ENCODE measurements around the gene NUP85.
"Not testable (repeated sequence)": the region's sequence is repeated elsewhere in the genome, so short reads cannot be mapped to it uniquely, and the experiment has no call there.

The NUP85 gene, protein sequence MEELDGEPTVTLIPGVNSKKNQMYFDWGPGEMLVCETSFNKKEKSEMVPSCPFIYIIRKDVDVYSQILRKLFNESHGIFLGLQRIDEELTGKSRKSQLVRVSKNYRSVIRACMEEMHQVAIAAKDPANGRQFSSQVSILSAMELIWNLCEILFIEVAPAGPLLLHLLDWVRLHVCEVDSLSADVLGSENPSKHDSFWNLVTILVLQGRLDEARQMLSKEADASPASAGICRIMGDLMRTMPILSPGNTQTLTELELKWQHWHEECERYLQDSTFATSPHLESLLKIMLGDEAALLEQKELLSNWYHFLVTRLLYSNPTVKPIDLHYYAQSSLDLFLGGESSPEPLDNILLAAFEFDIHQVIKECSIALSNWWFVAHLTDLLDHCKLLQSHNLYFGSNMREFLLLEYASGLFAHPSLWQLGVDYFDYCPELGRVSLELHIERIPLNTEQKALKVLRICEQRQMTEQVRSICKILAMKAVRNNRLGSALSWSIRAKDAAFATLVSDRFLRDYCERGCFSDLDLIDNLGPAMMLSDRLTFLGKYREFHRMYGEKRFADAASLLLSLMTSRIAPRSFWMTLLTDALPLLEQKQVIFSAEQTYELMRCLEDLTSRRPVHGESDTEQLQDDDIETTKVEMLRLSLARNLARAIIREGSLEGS
- long read RNA-seq, transcript NUP85-201 (19 exons, 2,121 nt): major isoform, 173 of 222 reads
- long read RNA-seq, partial matches to known transcripts: 11 of 222 reads
- long read RNA-seq, other reads (novel, unspliced or antisense): 33 of 222 reads

DNA sequence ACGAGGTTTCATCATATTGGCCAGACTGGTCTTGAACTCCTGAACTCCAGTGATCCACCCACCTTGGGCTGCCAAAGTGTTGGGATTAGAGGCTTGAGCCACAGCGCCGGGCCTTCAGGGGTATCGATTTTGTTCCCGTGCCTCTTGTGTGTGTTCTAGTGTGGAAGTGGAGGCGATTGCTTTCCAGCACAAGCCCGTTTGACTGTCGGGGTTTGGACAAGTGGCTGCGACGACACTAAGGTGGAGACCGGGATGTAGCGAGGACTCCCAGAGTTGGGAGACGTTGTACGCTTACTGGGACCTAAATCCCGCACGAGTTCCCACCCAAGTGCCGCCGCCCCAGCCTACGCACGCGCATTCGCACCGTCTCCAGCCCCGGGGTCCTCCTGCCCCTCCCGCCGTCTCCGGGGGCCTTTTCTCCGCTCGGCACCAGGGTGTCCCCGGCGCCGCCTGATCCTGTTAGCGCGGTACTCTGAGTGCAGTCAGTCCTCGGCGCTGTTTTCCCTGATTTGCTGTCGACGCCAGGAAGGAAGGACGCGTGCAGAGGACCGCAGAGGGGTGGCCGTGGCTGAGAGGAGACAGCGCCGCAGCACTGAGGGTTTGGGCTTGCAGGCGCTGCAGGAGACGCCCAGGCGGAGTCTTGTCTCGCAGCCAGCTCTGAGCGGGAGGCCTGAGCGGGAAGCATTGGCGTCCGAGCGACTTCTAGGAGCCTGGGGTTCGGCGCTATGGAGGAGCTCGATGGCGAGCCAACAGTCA is at the start of gene NUP85:
Gene NUP85, plus strand, starts transcription at position 643 of the 756 bp plus-strand sequence. Its CDS starts 83 bp downstream, at position 726.
- H3K4me3 ChIP-seq (replicated peaks; ENCODE audit: insufficient read depth, low read length): peak within 1 kb of the TSS; percentile 84
- TF ChIP-seq GABPA (IDR thresholded peaks at IDR 0.05; ENCODE audit: low read depth) (no peak), POLR2AphosphoS5 (IDR thresholded peaks at IDR 0.05; ENCODE audit: low read depth) (peak; percentile 85; the same call in 1 of the 2 replicates)
- DNase-seq (ENCODE audit: low read depth in 1 of 2, low spot score in 1 of 2): peak; percentile 82 to 94
- H3K27ac ChIP-seq (replicated peaks): peak within 1 kb of the TSS; percentile 99
- no peaks in the 10 kb centered on the region for H3K27me3 ChIP-seq (ENCODE audit: insufficient read depth, poor library complexity, severe bottlenecking)

DNA sequence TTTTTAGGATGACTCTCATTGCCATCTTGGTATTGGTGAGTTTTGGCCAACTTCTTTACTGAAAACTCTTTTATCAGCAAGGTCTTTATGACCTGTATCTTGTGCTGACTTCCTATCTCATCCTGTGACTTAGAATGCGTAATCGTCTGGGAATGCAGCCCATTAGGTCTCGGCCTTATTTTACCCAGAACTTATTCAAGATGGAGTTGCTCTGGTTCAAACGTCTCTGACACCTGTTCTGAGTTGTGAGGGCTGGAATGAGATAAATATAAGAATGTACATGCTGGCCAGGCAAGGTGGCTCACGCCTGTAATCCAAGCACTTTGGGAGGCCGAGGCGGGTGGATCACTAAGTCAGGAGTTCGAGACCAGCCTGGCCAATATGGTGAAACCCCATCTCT is 47.0 kb upstream of the NUP85 start:
- not testable (repeated sequence) for H3K27ac ChIP-seq (replicated peaks); H3K27me3 ChIP-seq (ENCODE audit: insufficient read depth, poor library complexity, severe bottlenecking); DNase-seq (ENCODE audit: low read depth in 1 of 2, low spot score in 1 of 2); H3K4me3 ChIP-seq (replicated peaks; ENCODE audit: insufficient read depth, low read length)

DNA sequence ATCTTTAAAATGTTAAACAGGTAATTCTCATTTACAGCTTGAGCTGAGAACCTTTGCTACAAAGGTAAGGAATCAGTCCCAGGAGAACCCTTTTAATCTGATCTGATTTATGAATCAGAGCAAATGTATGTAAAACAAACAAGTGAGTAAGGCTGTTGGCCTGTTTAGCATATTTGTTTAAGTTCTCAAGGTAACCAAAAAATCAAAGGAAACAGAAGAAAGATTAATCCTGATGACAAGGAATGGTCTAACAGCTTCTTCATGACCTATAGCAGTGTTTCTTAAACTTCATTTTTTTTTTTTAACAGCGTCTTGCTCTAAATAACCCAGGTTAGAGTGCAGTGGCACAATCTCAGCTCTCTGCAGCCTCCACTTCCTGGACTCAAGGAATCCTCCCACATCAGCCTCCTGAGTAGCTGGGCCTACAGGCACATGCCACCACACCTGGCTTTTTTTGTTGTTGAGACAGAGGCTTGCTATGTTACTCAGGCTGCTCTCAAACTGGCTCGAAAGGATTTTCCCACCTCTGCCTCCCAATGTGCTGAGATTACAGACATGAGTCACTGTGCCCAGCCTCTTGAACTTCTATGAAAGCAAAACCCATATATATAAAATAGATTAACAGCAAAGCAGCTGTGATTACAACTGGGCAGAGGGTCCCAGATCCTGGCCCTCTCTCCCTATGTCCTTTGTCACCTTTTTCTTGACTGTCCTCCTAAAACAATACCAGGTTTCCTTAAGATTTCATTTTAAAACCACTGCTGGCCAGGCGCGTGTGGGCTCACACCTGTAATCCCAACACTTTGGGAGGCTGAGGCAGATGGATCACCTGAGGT is 46.1 kb upstream of the NUP85 start:
- no peak overlapping the region for H3K4me3 ChIP-seq (replicated peaks; ENCODE audit: insufficient read depth, low read length)
- no peak for TF ChIP-seq POLR2AphosphoS5 (IDR thresholded peaks at IDR 0.05; ENCODE audit: low read depth)
- TF ChIP-seq GABPA (IDR thresholded peaks at IDR 0.05; ENCODE audit: low read depth): no peak
- TF ChIP-seq, protein P1, sequence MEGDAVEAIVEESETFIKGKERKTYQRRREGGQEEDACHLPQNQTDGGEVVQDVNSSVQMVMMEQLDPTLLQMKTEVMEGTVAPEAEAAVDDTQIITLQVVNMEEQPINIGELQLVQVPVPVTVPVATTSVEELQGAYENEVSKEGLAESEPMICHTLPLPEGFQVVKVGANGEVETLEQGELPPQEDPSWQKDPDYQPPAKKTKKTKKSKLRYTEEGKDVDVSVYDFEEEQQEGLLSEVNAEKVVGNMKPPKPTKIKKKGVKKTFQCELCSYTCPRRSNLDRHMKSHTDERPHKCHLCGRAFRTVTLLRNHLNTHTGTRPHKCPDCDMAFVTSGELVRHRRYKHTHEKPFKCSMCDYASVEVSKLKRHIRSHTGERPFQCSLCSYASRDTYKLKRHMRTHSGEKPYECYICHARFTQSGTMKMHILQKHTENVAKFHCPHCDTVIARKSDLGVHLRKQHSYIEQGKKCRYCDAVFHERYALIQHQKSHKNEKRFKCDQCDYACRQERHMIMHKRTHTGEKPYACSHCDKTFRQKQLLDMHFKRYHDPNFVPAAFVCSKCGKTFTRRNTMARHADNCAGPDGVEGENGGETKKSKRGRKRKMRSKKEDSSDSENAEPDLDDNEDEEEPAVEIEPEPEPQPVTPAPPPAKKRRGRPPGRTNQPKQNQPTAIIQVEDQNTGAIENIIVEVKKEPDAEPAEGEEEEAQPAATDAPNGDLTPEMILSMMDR (IDR thresholded peaks at IDR 0.05; ENCODE audit: insufficient read depth, low read length): no peak
- TF ChIP-seq SPI1 (IDR thresholded peaks at IDR 0.05; ENCODE audit: borderline replicate concordance, low read depth): no peak
- TF ChIP-seq, protein P2, sequence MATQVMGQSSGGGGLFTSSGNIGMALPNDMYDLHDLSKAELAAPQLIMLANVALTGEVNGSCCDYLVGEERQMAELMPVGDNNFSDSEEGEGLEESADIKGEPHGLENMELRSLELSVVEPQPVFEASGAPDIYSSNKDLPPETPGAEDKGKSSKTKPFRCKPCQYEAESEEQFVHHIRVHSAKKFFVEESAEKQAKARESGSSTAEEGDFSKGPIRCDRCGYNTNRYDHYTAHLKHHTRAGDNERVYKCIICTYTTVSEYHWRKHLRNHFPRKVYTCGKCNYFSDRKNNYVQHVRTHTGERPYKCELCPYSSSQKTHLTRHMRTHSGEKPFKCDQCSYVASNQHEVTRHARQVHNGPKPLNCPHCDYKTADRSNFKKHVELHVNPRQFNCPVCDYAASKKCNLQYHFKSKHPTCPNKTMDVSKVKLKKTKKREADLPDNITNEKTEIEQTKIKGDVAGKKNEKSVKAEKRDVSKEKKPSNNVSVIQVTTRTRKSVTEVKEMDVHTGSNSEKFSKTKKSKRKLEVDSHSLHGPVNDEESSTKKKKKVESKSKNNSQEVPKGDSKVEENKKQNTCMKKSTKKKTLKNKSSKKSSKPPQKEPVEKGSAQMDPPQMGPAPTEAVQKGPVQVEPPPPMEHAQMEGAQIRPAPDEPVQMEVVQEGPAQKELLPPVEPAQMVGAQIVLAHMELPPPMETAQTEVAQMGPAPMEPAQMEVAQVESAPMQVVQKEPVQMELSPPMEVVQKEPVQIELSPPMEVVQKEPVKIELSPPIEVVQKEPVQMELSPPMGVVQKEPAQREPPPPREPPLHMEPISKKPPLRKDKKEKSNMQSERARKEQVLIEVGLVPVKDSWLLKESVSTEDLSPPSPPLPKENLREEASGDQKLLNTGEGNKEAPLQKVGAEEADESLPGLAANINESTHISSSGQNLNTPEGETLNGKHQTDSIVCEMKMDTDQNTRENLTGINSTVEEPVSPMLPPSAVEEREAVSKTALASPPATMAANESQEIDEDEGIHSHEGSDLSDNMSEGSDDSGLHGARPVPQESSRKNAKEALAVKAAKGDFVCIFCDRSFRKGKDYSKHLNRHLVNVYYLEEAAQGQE (IDR thresholded peaks at IDR 0.05; ENCODE audit: insufficient replicate concordance, low read depth): no peak
- no peak overlapping the region for H3K27ac ChIP-seq (replicated peaks)
- no peaks in the 10 kb centered on the region for H3K27me3 ChIP-seq (ENCODE audit: insufficient read depth, poor library complexity, severe bottlenecking)
- no peak for DNase-seq (ENCODE audit: low read depth in 1 of 2, low spot score in 1 of 2)

DNA sequence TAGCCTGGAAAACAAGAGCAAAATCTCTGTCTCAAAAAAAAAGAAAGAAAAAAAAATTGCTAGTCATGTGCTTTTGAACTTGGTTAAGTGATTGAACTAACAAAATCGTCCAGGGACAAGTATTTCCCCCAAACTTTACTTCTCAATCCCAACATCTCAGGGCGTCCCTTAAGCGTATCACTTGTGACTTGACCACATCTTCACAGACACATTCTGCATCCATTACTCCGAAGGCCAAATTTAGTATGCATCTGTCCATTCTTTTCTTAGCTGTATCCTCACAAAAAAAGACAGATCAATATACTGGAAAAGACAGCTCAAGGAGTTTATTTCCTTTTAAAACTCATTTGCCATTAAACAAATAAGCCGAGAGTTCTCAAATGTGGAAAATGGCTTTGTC is 45.3 kb upstream of the NUP85 start:
- no peak overlapping the region for H3K27ac ChIP-seq (replicated peaks)
- no peaks in the 10 kb centered on the region for H3K27me3 ChIP-seq (ENCODE audit: insufficient read depth, poor library complexity, severe bottlenecking)
- no peak for DNase-seq (ENCODE audit: low read depth in 1 of 2, low spot score in 1 of 2)
- H3K4me3 ChIP-seq (replicated peaks; ENCODE audit: insufficient read depth, low read length): no peak overlapping the region
- no peak for TF ChIP-seq POLR2AphosphoS5 (IDR thresholded peaks at IDR 0.05; ENCODE audit: low read depth)
- TF ChIP-seq SPI1 (IDR thresholded peaks at IDR 0.05; ENCODE audit: borderline replicate concordance, low read depth): no peak
- TF ChIP-seq, protein P2 (IDR thresholded peaks at IDR 0.05; ENCODE audit: insufficient replicate concordance, low read depth): no peak
- TF ChIP-seq, protein P1 (IDR thresholded peaks at IDR 0.05; ENCODE audit: insufficient read depth, low read length): no peak
- no peak for TF ChIP-seq GABPA (IDR thresholded peaks at IDR 0.05; ENCODE audit: low read depth)
